CD1c-positive myeloid dendritic cell (primary cell): Measurements from ENCODE around the gene IL36B.
A peak's percentile ranks its signal among the peaks of the same experiment; 100 is the strongest.

Experiments used
- DNase-seq: peaks from one replicate; pipeline ENCODE4 v3.0.0-alpha.2; 2016; ENCODE audit errors: extremely low spot score

The IL36B gene

GRCh38 chr2:113056521-113056920 lies 3.9 kb upstream of the IL36B start:
- peak; percentile 17 for DNase-seq

DNA sequence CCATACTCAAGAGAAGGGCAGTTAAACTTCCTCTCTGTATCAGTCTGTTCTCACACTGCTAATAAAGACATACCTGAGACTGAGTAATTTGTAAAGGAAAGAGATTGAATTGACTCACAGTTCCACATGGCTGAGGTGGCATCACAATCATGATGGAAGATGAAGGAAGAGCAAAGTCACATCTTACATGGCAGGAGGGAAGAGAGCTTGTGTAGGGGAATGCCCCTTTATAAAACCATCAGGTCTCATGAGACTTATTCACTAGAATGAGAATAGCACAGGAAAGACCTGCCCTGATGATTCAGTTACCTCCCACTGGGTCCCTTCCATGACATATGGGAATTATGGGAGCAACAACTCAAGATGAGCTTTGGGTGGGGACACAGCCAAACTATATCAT lies 1.4 kb upstream of the IL36B start:
- no peak for DNase-seq

- DNase-seq: no peak
These were observed 999 bp upstream of the IL36B start for GRCh38 chr2:113053666-113054065.

GRCh38 chr2:113050921-113051895 lies 1.5 kb downstream of the IL36B start:
- no peak for DNase-seq

GRCh38 chr2:113046465-113046864 lies 6.2 kb downstream of the IL36B start:
- DNase-seq: no peak

DNA sequence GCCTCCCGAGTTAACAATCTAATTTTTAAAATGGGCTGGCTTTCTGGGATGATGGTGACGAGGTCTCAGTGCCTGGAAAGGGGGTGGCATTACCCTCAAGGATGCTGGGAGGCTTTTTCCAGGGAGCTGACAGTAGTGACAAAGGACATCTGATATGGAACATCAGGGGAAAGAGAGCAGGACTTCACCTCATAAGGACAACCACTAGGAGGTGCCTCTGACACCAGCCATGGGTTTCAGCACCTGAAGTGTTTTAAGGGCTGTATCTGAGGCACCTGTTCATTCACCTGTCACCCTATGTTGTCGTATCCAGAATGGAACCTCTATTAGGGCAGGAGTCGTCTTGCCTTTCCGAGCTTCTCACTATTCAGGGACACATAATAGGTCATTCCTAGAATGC lies 10.8 kb downstream of the IL36B start:
- DNase-seq: no peak

DNA sequence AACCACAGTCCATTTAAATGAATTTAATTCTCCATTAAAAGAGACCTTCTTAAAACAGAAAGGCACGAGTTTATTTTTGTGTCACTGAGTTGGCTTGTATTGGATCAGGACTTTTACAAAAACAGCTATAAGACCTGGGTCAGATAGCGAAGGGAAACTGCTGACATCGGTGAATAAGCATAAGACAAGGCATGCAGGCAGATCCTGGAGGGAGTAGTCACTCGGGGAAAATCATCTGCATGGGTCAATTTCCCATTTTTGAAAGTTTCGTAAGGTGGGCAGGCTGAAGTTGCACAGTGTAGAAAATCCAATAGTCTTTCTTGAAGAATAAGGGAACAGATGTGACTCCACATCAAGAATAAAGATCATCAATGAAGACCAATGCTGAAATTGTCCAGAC lies 12.9 kb downstream of the IL36B start:
- DNase-seq: peak; percentile 42

DNA sequence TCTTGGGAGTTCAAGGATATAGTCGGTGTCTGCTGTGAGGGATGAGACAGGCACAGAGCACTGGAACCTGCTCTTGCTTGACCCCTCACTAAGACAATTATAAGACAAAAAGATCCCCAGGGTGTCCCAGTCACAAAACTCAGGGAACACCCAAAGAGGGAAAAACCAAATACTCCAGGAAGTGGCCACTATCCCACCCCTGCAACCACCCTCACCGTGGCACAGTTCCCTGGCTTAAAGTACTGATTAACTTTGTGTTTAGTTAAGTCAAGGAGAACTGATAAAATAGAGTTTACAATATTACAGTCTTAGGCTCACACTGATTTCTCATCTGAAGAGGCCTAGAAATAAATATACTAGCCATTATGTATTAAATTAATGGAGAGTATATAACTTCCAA lies 13.5 kb downstream of the IL36B start:
- no peak for DNase-seq

- peak; percentile 5 for DNase-seq
These were observed 14.4 kb downstream of the IL36B start for GRCh38 chr2:113038291-113038690.

- DNase-seq: no peak
These were observed 15.9 kb downstream of the IL36B start for GRCh38 chr2:113036763-113037162.

- DNase-seq: no peak
These were observed 18.7 kb downstream of the IL36B start for GRCh38 chr2:113034016-113034415.

DNA sequence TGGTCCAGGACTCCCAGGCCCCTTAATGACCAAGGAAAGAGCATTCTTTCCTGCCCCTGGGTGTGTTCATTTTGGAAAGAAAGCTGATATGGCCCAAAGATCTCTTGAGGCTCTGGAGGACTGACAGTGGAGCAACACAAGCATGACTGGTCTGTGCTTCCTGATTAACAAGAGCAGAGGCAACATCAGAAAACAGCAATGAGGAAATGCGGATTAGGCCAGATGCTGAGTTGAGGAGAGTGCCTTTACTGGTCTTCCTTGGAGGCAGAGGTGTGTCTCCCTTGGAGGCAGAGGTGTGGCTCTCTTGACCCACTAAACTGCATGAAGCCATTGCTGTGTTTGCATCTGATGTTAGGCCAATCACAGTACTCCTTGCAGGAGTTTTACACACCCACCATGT lies 19.9 kb downstream of the IL36B start:
- no peak for DNase-seq

DNA sequence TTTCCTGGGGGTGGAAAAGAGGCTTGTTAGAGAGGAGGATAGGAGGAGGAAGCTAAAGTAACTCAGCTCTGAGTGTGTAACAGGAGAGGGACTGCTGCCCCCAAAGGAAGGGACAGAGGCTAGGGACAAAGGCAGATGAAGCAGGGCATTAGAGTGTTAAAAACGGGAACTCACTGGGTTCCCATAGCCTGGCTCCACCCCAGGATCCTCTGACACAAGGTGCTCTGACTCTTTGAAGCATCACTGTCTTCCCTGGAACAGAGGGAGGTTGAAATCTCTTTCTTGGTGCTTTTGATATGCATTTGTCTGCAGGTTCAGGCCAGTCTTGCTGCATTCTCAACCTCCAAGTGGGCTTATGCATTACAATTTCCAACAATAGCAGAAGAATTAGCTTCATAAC lies 24.6 kb downstream of the IL36B start:
- DNase-seq: no peak

DNA sequence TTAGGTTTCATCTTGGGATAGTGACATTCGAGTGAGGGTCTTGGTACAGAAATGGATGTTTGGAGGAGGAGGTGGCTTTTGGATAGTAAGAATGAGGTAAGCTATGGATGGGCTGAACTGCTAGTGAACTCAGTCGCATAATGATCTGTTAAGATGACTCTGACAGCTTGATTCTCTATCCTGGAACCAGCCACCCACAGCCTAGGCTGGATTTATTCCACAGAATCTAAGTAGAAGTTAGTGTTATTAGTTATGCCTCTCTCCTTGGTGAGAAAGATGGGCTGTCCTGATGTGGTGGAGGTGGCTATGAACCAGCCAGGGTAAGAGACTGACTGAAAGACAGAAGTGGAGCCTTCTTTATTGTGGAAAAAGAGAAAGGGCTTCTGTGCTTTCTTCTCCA lies 25.0 kb downstream of the IL36B start:
- DNase-seq: no peak

GRCh38 chr2:113025737-113026136 lies 26.9 kb downstream of the IL36B start:
- DNase-seq: peak; percentile 38

DNA sequence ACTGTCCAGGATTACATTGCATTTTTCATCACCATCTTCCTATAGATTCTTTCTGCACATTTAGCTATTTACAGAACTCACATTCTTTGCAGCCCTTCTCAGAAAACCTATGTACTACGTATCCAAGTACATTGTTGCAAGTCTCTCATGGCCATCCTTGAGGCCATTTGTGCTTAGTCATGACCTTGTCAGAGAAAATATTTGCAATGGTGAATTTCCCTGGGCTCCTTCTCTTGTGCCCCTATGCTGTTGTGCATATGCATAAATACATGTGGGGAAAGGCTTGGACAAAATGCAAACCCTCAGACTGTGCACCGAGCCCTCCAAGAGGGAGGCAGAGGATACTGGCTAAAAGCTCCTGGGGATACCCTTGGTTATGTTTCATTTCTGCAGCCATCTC lies 27.9 kb downstream of the IL36B start:
- no peak for DNase-seq

DNA sequence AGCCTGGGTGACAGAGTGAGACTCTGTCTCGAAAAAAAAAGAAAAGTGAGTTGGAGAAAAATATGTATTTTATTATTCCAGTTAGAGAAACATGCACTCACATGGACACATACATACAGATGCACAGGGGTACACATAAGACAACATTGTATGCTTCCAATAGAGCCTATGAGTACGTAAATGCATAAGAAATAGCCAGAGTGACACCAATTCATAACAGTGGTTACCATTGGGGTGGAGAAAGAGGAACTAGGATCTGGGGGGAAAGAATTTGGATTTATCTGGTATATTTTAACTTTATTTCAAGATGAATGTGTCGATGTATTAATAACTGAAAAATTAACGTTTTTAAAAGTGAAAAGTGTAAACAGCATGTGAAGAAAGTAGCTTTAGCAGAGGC lies 31.4 kb downstream of the IL36B start:
- DNase-seq: no peak

GRCh38 chr2:113018509-113018908 lies 34.2 kb downstream of the IL36B start:
- DNase-seq: no peak

DNA sequence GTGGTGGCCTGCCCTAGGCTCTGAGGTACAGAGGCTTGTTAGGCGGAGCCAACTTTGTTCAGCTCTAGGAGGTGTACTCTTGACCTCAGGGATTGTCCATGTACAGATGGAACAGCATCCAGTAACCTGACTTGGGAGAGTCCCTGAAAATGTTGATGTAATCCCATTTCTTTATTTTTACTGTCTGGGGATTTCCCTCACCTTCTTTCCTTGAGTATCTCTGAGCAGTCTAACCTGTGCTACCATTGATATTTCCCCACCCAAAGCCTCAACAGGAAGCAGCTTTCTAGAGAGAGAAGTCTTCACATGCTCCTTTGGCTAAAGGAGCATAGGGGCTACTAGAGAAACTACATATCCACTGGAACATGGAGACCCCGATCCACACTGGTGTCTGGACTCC lies 37.0 kb downstream of the IL36B start:
- DNase-seq: no peak

- DNase-seq: no peak
These were observed 37.6 kb downstream of the IL36B start for GRCh38 chr2:113015042-113015441.

GRCh38 chr2:113014067-113014466 lies 38.6 kb downstream of the IL36B start:
- no peak for DNase-seq

DNA sequence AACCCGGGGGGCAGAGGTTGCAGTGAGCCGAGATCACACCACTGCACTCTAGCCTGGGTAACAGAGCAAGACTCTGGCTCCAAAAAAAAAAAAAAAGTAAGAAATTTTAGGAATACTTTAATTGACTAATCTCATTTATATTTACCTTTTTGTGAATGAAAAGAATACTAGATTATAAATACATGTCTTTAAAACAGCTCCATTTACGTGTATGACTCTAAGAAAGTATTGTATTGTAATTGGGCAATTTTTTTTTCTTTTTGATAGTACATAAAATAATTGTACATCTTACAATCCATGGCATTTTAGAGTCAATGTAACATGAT lies 39.4 kb downstream of the IL36B start:
- no peak for DNase-seq

DNA sequence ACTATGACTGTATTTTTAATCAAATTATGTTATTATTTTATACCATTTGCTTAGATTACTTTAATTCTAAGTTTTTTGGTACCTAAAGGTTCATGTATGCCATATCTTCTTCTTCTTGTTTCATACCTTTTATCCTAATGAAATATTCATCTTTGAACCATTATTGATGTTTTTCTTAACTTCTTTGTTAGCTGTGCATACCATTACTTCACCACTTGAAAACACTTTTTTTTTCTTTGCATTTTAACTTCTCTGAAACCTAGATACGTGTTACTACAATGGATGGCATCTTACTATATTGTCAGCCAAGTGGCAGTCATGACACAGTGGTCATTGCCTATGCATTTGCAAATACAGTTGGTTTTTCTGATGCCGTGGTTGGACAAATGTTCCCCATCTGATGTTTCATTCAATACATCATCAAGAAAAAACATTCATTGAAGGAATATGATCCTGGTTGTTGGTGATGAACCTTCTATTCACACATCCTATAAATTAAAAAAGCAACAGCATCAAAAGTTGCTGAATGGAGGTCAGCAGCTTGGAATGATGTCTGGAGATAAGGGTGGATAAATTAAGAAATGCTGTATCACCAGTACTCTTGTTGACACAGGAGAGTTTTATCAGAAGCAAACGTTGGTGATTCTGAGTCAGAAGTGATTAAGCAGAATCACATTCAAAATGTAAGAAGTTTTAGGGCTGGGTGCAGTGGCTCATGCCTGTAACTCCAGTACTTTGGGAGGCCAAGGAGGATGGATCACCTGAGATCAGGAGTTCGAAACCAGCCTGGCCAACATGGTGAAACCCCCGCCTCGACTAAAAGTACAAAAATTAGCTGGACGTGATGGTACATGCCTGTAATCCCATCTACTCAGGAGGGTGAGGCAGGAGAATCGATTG lies 40.0 kb downstream of the IL36B start:
- no peak for DNase-seq
